HG02870 (cell line): ENCODE measurements around the gene SEPTIN11.
"Not testable (repeated sequence)": the region's sequence is repeated elsewhere in the genome, so short reads cannot be mapped to it uniquely, and the experiment has no call there.

Experiments used
- ATAC-seq: cut with Tn5 transposase; IDR thresholded peaks from one replicate; pipeline ENCODE4 v1.9.1; 2021; ENCODE audit warnings: mild to moderate bottlenecking, moderate library complexity; ENCODE audit not compliant: unreplicated experiment

SEPTIN11 gene

GRCh38 chr4:76951672-76952010 lies 2.1 kb downstream of the SEPTIN11 start:
- ATAC-seq = no peak

- ATAC-seq = no peak
These were observed 2.5 kb downstream of the SEPTIN11 start for GRCh38 chr4:76952071-76952470.

GRCh38 chr4:76952656-76953582 lies 3.4 kb downstream of the SEPTIN11 start:
- ATAC-seq = no peak

GRCh38 chr4:76953956-76954355 lies 4.4 kb downstream of the SEPTIN11 start:
- no peak for ATAC-seq

- ATAC-seq = no peak
These were observed 4.9 kb downstream of the SEPTIN11 start for GRCh38 chr4:76954489-76954888.

- no peak for ATAC-seq
These were observed 5.6 kb downstream of the SEPTIN11 start for GRCh38 chr4:76955182-76955581.

GRCh38 chr4:76957004-76957738 lies 7.6 kb downstream of the SEPTIN11 start:
- ATAC-seq = no peak

GRCh38 chr4:76958891-76959290 lies 9.3 kb downstream of the SEPTIN11 start:
- ATAC-seq = no peak

GRCh38 chr4:76960014-76960413 lies 10.5 kb downstream of the SEPTIN11 start:
- ATAC-seq = peak; percentile 95

- no peak for ATAC-seq
These were observed 13.0 kb downstream of the SEPTIN11 start for GRCh38 chr4:76962406-76963130.

GRCh38 chr4:76963131-76963750 lies 13.7 kb downstream of the SEPTIN11 start:
- ATAC-seq = no peak

- not testable (repeated sequence) for ATAC-seq
These were observed 14.4 kb downstream of the SEPTIN11 start for GRCh38 chr4:76963927-76964326.

- ATAC-seq = no peak
These were observed 15.2 kb downstream of the SEPTIN11 start for GRCh38 chr4:76964769-76965168.

GRCh38 chr4:76965866-76966579 lies 16.5 kb downstream of the SEPTIN11 start:
- no peak for ATAC-seq

- no peak for ATAC-seq
These were observed 19.4 kb downstream of the SEPTIN11 start for GRCh38 chr4:76968937-76969336.

- no peak for ATAC-seq
These were observed 19.9 kb downstream of the SEPTIN11 start for GRCh38 chr4:76969495-76969894.

GRCh38 chr4:76969941-76970529 lies 20.5 kb downstream of the SEPTIN11 start:
- ATAC-seq = no peak

- ATAC-seq = no peak
These were observed 22.8 kb downstream of the SEPTIN11 start for GRCh38 chr4:76972306-76972705.

- ATAC-seq = no peak
These were observed 24.6 kb downstream of the SEPTIN11 start for GRCh38 chr4:76974150-76974549.

GRCh38 chr4:76977113-76977512 lies 27.6 kb downstream of the SEPTIN11 start:
- no peak for ATAC-seq
